GM13976 (cell line): Measurements from ENCODE around the gene ARAP1.

ENCODE experiments used
- DNase-seq: peaks from one replicate; pipeline ENCODE4 v3.0.0; 2012; ENCODE audit warnings: low spot score
- in situ Hi-C: fragments of 300-500 bp; cut with MboI; formaldehyde crosslinking; loops from one replicate; pipeline ENCODE4 v1.12.0; 2022; ENCODE audit warnings: low sequenced_read_pairs, mixed read lengths, inconsistent platforms; ENCODE audit not compliant: unreplicated experiment
- TF ChIP-seq, protein P1 (sequence below): IDR thresholded peaks from 2 replicates; pipeline ENCODE4 v1.5.1; 2012; ENCODE audit warnings: borderline replicate concordance, mild to moderate bottlenecking; ENCODE audit not compliant: insufficient read depth; ENCODE audit errors: extremely low read depth, missing control alignments, control extremely low read depth

ARAP1 gene

GRCh38 chr11:72676861-72677341 lies 75.3 kb downstream of the ARAP1 start:
- in situ Hi-C loops: no loop called here
- TF ChIP-seq, protein P1, sequence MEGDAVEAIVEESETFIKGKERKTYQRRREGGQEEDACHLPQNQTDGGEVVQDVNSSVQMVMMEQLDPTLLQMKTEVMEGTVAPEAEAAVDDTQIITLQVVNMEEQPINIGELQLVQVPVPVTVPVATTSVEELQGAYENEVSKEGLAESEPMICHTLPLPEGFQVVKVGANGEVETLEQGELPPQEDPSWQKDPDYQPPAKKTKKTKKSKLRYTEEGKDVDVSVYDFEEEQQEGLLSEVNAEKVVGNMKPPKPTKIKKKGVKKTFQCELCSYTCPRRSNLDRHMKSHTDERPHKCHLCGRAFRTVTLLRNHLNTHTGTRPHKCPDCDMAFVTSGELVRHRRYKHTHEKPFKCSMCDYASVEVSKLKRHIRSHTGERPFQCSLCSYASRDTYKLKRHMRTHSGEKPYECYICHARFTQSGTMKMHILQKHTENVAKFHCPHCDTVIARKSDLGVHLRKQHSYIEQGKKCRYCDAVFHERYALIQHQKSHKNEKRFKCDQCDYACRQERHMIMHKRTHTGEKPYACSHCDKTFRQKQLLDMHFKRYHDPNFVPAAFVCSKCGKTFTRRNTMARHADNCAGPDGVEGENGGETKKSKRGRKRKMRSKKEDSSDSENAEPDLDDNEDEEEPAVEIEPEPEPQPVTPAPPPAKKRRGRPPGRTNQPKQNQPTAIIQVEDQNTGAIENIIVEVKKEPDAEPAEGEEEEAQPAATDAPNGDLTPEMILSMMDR: no peak
- peak; percentile 82 for DNase-seq

- TF ChIP-seq, protein P1: no peak
- DNase-seq: no peak
- in situ Hi-C loops: no loop called here
Measured at GRCh38 chr11:72675221-72675620, 77.0 kb downstream of the ARAP1 start.

GRCh38 chr11:72673943-72674828 lies 78.0 kb downstream of the ARAP1 start, which contains the start of gene PDE2A:
PDE2A (minus strand) TSS chr11:72674422; CDS start chr11:72674207, 215 bp downstream.
- TF ChIP-seq, protein P1: no peak
- no peak for DNase-seq
- in situ Hi-C loops: no loop called here

GRCh38 chr11:72673284-72673942 lies 78.8 kb downstream of the ARAP1 start:
- DNase-seq: no peak
- TF ChIP-seq, protein P1: no peak
- in situ Hi-C loops: no loop called here

DNA sequence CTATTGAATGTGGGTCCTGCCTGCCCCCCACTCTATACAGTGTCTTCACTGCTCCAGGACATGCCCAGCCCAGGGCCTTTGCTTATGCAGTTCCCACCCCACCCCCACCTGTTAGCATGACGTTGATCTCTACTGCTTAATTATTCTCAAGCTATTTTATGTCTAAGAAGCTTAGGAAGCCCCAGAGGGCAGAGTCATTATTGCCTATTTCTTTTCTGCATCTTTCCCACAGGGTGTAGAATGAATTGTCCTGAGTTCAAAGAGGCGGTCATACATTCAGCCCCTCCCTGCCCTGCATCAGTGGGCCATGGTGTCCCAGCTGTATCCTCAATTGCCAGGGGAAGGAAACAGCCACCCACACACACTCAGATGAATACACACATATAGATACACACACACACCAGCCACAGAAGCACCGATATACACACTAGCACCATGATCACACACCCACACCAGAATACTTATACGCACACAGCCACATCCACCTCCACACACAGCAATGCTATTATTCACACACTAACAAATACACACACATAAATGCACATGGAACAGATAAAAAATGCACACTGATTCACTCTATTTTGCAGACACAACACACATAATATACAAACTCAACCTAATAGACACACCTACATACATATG lies 79.5 kb downstream of the ARAP1 start:
- no peak for DNase-seq
- TF ChIP-seq, protein P1: no peak
- in situ Hi-C loops: no loop called here
